OCI-LY1 (cell line): ENCODE data around the gene IL22.

ENCODE experiments used
- H2AFZ ChIP-seq: fragments of 200-600 bp; sonication (generic), shearing (Covaris generic); 2 replicates; pipeline ENCODE4 v1.6.0; 2014; ENCODE audit warnings: antibody characterized with exemption, mild to moderate bottlenecking, low read length
- H3F3A ChIP-seq: fragments of 200-600 bp; sonication (generic), shearing (Covaris generic); 2 replicates; pipeline ENCODE4 v1.6.0; 2014; ENCODE audit warnings: mild to moderate bottlenecking, antibody characterized with exemption, low read length, moderate library complexity; ENCODE audit not compliant: insufficient read depth
- H3K27ac ChIP-seq: fragments of 200-600 bp; sonication (generic); 2 replicates; pipeline ENCODE4 v1.5.1; 2014; ENCODE audit warnings: low read length, mixed run types, mild to moderate bottlenecking, low read depth; ENCODE audit not compliant: poor library complexity, severe bottlenecking
- H3K27me3 ChIP-seq: fragments of 200-600 bp; sonication (generic); 2 replicates; pipeline ENCODE4 v1.6.0; 2014; ENCODE audit warnings: antibody characterized with exemption, mild to moderate bottlenecking, low read length, moderate library complexity; ENCODE audit not compliant: insufficient read depth
- H3K36me3 ChIP-seq: fragments of 200-600 bp; sonication (generic); 2 replicates; pipeline ENCODE4 v1.6.1; 2014; ENCODE audit warnings: mild to moderate bottlenecking, antibody characterized with exemption, low read length, moderate library complexity, mixed read lengths; ENCODE audit not compliant: insufficient read depth
- H3K4me1 ChIP-seq: fragments of 200-600 bp; sonication (generic); 2 replicates; pipeline ENCODE4 v1.5.1; 2014; ENCODE audit warnings: mild to moderate bottlenecking, low read length, moderate library complexity; ENCODE audit not compliant: insufficient read depth, severe bottlenecking
- H3K4me2 ChIP-seq: fragments of 200-600 bp; sonication (generic), shearing (Covaris generic); 2 replicates; pipeline ENCODE4 v1.6.1; 2014; ENCODE audit warnings: low read length
- H3K4me3 ChIP-seq: fragments of 200-600 bp; sonication (generic); 2 replicates; pipeline ENCODE4 v1.5.1; 2014; ENCODE audit warnings: low read length, low read depth, mild to moderate bottlenecking, mixed read lengths; ENCODE audit not compliant: poor library complexity, severe bottlenecking
- H3K79me2 ChIP-seq: fragments of 200-600 bp; shearing (Covaris generic); 2 replicates; pipeline ENCODE4 v1.6.1; 2016; ENCODE audit warnings: mixed run types, low read length, mixed read lengths; ENCODE audit not compliant: insufficient read depth
- H3K9ac ChIP-seq: fragments of 200-600 bp; sonication (generic), shearing (Covaris generic); 2 replicates; pipeline ENCODE4 v1.6.1; 2014; ENCODE audit warnings: mild to moderate bottlenecking, low read length, mixed read lengths
- H3K9me2 ChIP-seq: fragments of 200-600 bp; sonication (generic), shearing (Covaris generic); 2 replicates; pipeline ENCODE4 v1.6.1; 2014; ENCODE audit warnings: low read depth, mild to moderate bottlenecking, low read length, mixed read lengths
- H3K9me3 ChIP-seq: fragments of 200-600 bp; shearing (Covaris generic); 2 replicates; pipeline ENCODE4 v1.6.1; 2014; ENCODE audit warnings: low read length, mixed read lengths
- H4K20me1 ChIP-seq: fragments of 200-600 bp; sonication (generic), shearing (Covaris generic); 2 replicates; pipeline ENCODE4 v1.6.0; 2016; ENCODE audit warnings: mild to moderate bottlenecking, low read length; ENCODE audit not compliant: insufficient read depth
- EZH2 ChIP-seq: fragments of 200-600 bp; sonication (generic), shearing (Covaris generic); IDR thresholded peaks from 2 replicates; pipeline ENCODE4 v1.8.0; 2017; ENCODE audit warnings: borderline replicate concordance, mixed run types, mild to moderate bottlenecking, antibody characterized with exemption, low read length, moderate library complexity, mixed read lengths
- TF ChIP-seq, protein P1 (sequence below): fragments of 200-600 bp; sonication (generic), shearing (Covaris generic); IDR thresholded peaks from 2 replicates; pipeline ENCODE4 v1.5.1; 2017; ENCODE audit warnings: mild to moderate bottlenecking, antibody characterized with exemption, low read length, moderate library complexity, mixed read lengths

Gene IL22

DNA sequence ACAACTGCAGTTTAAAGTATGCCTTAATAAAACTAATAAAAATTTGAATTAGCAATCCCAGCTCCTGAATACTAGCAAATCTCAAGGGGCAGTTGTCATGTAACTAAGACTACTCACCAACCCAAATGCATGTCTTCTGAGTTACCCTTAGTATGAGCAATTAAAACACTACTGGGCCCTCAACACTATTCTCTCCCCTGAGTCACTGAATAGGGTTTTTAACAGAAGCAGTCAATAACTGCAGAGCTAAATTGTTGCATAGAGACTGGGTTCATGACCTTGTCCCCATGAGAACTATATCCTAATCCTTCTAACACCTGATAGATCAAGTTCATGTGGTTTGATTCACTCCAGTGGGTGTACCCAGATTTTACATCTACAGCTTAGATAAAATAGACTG is 39.9 kb upstream of the IL22 start:
- no peak for TF ChIP-seq EZH2
- TF ChIP-seq, protein P1, sequence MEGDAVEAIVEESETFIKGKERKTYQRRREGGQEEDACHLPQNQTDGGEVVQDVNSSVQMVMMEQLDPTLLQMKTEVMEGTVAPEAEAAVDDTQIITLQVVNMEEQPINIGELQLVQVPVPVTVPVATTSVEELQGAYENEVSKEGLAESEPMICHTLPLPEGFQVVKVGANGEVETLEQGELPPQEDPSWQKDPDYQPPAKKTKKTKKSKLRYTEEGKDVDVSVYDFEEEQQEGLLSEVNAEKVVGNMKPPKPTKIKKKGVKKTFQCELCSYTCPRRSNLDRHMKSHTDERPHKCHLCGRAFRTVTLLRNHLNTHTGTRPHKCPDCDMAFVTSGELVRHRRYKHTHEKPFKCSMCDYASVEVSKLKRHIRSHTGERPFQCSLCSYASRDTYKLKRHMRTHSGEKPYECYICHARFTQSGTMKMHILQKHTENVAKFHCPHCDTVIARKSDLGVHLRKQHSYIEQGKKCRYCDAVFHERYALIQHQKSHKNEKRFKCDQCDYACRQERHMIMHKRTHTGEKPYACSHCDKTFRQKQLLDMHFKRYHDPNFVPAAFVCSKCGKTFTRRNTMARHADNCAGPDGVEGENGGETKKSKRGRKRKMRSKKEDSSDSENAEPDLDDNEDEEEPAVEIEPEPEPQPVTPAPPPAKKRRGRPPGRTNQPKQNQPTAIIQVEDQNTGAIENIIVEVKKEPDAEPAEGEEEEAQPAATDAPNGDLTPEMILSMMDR = no peak
- Histone ChIP-seq H3K4me2 (no peak overlapping the region), H3K4me1 (no peaks in the 10 kb centered on the region)

DNA sequence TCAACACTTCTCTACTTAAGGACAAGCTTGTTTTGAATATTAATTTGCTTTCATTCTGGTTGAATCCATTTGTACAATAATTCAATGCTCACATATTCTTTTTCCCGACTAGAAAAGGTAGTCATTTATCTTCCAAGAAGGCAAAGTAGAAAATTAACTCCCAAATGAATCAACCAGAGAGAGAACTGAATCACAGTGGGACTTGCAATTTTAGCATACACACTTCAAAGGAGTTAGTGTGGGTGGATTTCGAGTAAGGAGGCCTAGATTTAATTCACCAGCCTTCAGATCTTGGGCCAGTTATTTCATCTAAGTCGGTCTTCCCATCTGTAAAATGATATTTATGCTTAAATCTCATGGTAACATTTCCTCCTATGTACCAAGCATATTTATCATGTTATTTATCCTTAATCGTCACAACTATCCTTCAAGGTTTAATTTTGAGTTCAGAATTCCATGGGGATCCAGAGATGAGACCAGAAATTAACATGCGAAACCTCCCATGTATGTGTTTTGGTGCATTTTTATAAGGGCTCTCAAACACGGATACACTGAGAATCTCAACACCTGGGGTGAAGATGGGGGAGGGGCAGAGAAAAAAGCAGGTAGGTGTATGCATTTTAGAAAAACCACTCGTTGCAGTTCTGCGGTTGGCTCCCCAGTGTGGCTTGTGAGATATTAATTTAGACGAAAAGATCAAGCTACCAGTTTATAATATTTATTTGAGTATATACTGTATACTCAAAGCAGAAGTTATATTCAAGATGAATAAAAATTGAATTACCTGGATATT is 38.9 kb upstream of the IL22 start:
- Histone ChIP-seq H3K79me2 (no peaks in the 10 kb centered on the region), H3K4me2 (no peak overlapping the region), H3K4me1 (no peaks in the 10 kb centered on the region), H3K9me3 (no peaks in the 10 kb centered on the region), H3F3A (no peaks in the 10 kb centered on the region; the same call in 1 of the 2 replicates), H3K9me2 (no peaks in the 10 kb centered on the region), H3K27ac (no peak overlapping the region), H4K20me1 (no peaks in the 10 kb centered on the region), H3K4me3 (no peak overlapping the region), H3K9ac (no peak overlapping the region), H3K36me3 (peaks cover 10% of the 10 kb centered on the region; the same call in 1 of the 2 replicates), H3K27me3 (no peaks in the 10 kb centered on the region), H2AFZ (no peak overlapping the region)
- TF ChIP-seq, protein P1 = no peak
- TF ChIP-seq EZH2 = no peak

More for the DNA sequence above, 39.9 kb upstream of the IL22 start:
- no peaks in the 10 kb centered on the region for H3K9me3 ChIP-seq
- no peak overlapping the region for H2AFZ ChIP-seq
- no peak overlapping the region for H3K4me3 ChIP-seq
- no peaks in the 10 kb centered on the region for H3K27me3 ChIP-seq
- H4K20me1 ChIP-seq = no peaks in the 10 kb centered on the region
- H3K27ac ChIP-seq = no peak overlapping the region
- H3K9ac ChIP-seq = no peak overlapping the region
- no peaks in the 10 kb centered on the region; the same call in 1 of the 2 replicates for H3F3A ChIP-seq
- H3K9me2 ChIP-seq = no peaks in the 10 kb centered on the region
- peaks cover 13% of the 10 kb centered on the region; the same call in 1 of the 2 replicates for H3K36me3 ChIP-seq
- H3K79me2 ChIP-seq = no peaks in the 10 kb centered on the region

DNA sequence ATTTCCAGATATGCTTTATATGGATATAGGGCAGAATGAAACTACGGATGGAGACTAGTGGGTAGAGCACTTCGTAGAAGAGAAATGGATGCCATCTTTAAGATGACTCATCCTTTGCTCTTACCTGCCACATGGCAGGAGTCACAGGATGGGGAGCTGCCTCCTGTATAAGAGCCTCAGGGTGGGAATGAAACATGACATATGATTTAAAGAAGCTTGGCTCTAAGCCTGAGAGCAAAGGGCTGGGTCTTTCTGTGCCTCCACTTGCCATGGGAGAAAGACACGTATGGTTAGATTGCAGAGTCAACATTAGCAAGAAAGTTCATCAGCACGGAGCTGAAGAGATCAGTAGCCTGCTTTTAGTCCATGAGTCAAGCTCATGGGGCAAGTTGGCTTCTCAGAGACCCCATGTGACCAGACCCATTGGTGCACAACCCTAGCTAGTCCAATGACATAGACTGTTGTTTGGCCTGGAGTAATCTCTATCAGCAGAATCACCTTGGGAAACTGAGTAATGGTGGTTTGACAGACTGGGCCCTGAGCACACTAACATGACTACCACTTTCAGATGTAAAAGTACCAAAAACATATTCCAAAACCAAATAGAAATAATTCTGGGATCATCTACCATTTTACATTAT is 38.1 kb upstream of the IL22 start:
- TF ChIP-seq, protein P1 = no peak
- no peak for TF ChIP-seq EZH2
- no peaks in the 10 kb centered on the region for H3K9me3 ChIP-seq
- no peak overlapping the region for H3K4me3 ChIP-seq
- peaks cover 7% of the 10 kb centered on the region; the same call in 1 of the 2 replicates for H3K36me3 ChIP-seq
- H3K4me2 ChIP-seq = no peak overlapping the region
- H3F3A ChIP-seq = no peaks in the 10 kb centered on the region; the same call in 1 of the 2 replicates
- H3K9me2 ChIP-seq = no peaks in the 10 kb centered on the region
- no peaks in the 10 kb centered on the region for H4K20me1 ChIP-seq
- no peaks in the 10 kb centered on the region for H3K79me2 ChIP-seq
- H2AFZ ChIP-seq = no peak overlapping the region
- H3K9ac ChIP-seq = no peak overlapping the region
- H3K4me1 ChIP-seq = no peaks in the 10 kb centered on the region
- no peak overlapping the region for H3K27ac ChIP-seq
- no peaks in the 10 kb centered on the region for H3K27me3 ChIP-seq
